Measurements from ENCODE around the gene FCAMR.
A peak's percentile ranks its signal among the peaks of the same experiment; 100 is the strongest.

The FCAMR gene

GRCh38 chr1:206970446-206970845 lies at the start of gene FCAMR:
Gene FCAMR (minus strand): TSS chr1:206970460. CDS start chr1:206970125, 335 bp downstream.
- no peak for DNase-seq (ENCODE audit: low read depth in 2 of 2)

GRCh38 chr1:207019661-207020060 lies 49.4 kb upstream of the FCAMR start:
- DNase-seq (ENCODE audit: low read depth in 2 of 2): no peak

- no peak for DNase-seq (ENCODE audit: low read depth in 2 of 2)
Measured at GRCh38 chr1:207019161-207019560, 48.9 kb upstream of the FCAMR start.

- no peak for DNase-seq (ENCODE audit: low read depth in 2 of 2)
Measured at GRCh38 chr1:207018707-207019106, 48.4 kb upstream of the FCAMR start.

GRCh38 chr1:207017615-207018559 lies 47.6 kb upstream of the FCAMR start:
- no peak for DNase-seq (ENCODE audit: low read depth in 2 of 2)

- no peak for DNase-seq (ENCODE audit: low read depth in 2 of 2)
Measured at GRCh38 chr1:207015791-207016190, 45.5 kb upstream of the FCAMR start.

GRCh38 chr1:207014728-207015127 lies 44.5 kb upstream of the FCAMR start:
- no peak for DNase-seq (ENCODE audit: low read depth in 2 of 2)

- no peak for DNase-seq (ENCODE audit: low read depth in 2 of 2)
Measured at GRCh38 chr1:207013321-207014085, 43.2 kb upstream of the FCAMR start.

- DNase-seq (ENCODE audit: low read depth in 2 of 2): no peak
Measured at GRCh38 chr1:207010726-207011125, 40.5 kb upstream of the FCAMR start.

- no peak for DNase-seq (ENCODE audit: low read depth in 2 of 2)
Measured at GRCh38 chr1:207009945-207010344, 39.7 kb upstream of the FCAMR start.

- no peak for DNase-seq (ENCODE audit: low read depth in 2 of 2)
Measured at GRCh38 chr1:207009182-207009850, 39.1 kb upstream of the FCAMR start.

GRCh38 chr1:207007352-207008033 lies 37.2 kb upstream of the FCAMR start:
- no peak for DNase-seq (ENCODE audit: low read depth in 2 of 2)

- DNase-seq (ENCODE audit: low read depth in 2 of 2): no peak
Measured at GRCh38 chr1:207006914-207007313, 36.7 kb upstream of the FCAMR start.

GRCh38 chr1:207006083-207006482 lies 35.8 kb upstream of the FCAMR start:
- no peak for DNase-seq (ENCODE audit: low read depth in 2 of 2)

- DNase-seq (ENCODE audit: low read depth in 2 of 2): peak in 1 of 2 donors; percentile 18
Measured at GRCh38 chr1:207004931-207005830, 34.9 kb upstream of the FCAMR start.

GRCh38 chr1:207003210-207003609 lies 33.0 kb upstream of the FCAMR start:
- no peak for DNase-seq (ENCODE audit: low read depth in 2 of 2)

- no peak for DNase-seq (ENCODE audit: low read depth in 2 of 2)
Measured at GRCh38 chr1:207002724-207003146, 32.5 kb upstream of the FCAMR start.

- DNase-seq (ENCODE audit: low read depth in 2 of 2): no peak
Measured at GRCh38 chr1:207001492-207002245, 31.4 kb upstream of the FCAMR start.

- no peak for DNase-seq (ENCODE audit: low read depth in 2 of 2)
Measured at GRCh38 chr1:207000651-207001291, 30.5 kb upstream of the FCAMR start.

Data from stimulated activated CD8-positive, alpha-beta memory T cell treated with anti-CD3 and anti-CD28 coated beads, Interleukin-2, amount 100 ng/mL, for 1 hour (primary cell).